ENCODE data around the gene MGMT.

- TF ChIP-seq POLR2A (IDR thresholded peaks at IDR 0.05) (no peak), CTCF (IDR thresholded peaks at IDR 0.05) (no peak)
These were observed 253.0 kb downstream of the MGMT start for GRCh38 chr10:129719889-129720590.
